ENCODE measurements around the gene FAM193A.
A peak's percentile ranks its signal among the peaks of the same experiment; 100 is the strongest.

Gene FAM193A

GRCh38 chr4:2570551-2571222 lies 34.2 kb downstream of the FAM193A start:
- H3K4me3 ChIP-seq (replicated peaks; ENCODE audit: insufficient read depth, low read length): no peak overlapping the region
- H3K27ac ChIP-seq (replicated peaks): no peak overlapping the region
- H3K27me3 ChIP-seq (ENCODE audit: insufficient read depth, poor library complexity, severe bottlenecking): no peaks in the 10 kb centered on the region
- TF ChIP-seq CTCF (IDR thresholded peaks at IDR 0.05; ENCODE audit: insufficient read depth, low read length) (no peak), REST (IDR thresholded peaks at IDR 0.05; ENCODE audit: insufficient replicate concordance, low read depth) (no peak), SPI1 (IDR thresholded peaks at IDR 0.05; ENCODE audit: borderline replicate concordance, low read depth) (no peak), GABPA (IDR thresholded peaks at IDR 0.05; ENCODE audit: low read depth) (no peak), POLR2AphosphoS5 (IDR thresholded peaks at IDR 0.05; ENCODE audit: low read depth) (no peak)
- no peak for DNase-seq (ENCODE audit: low read depth in 1 of 2, low spot score in 1 of 2)

DNA sequence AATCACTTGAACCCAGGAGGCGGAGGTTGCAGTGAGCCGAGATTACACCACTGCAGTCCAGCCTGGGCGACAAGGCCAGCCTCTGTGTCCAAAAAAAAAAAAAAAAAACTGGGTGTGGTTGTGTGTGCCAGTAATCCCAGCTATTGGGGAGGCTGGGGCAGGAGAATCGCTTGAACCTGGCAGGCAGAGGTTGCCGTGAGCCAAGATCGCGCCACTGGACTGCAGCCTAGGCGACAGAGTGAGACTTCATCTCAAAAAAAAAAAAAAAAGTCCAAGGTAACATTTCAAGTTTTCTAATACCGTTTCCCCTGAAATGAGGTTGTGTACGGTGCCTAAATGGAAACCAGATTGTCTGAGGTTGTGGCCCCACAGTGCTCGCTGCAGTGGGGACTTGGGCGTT lies 35.6 kb downstream of the FAM193A start:
- no peak for DNase-seq (ENCODE audit: low read depth in 1 of 2, low spot score in 1 of 2)
- H3K27me3 ChIP-seq (ENCODE audit: insufficient read depth, poor library complexity, severe bottlenecking): no peaks in the 10 kb centered on the region
- TF ChIP-seq GABPA (IDR thresholded peaks at IDR 0.05; ENCODE audit: low read depth) (no peak), SPI1 (IDR thresholded peaks at IDR 0.05; ENCODE audit: borderline replicate concordance, low read depth) (no peak), CTCF (IDR thresholded peaks at IDR 0.05; ENCODE audit: insufficient read depth, low read length) (no peak)
- H3K27ac ChIP-seq (replicated peaks): no peak overlapping the region
- H3K4me3 ChIP-seq (replicated peaks; ENCODE audit: insufficient read depth, low read length): no peak overlapping the region

DNA sequence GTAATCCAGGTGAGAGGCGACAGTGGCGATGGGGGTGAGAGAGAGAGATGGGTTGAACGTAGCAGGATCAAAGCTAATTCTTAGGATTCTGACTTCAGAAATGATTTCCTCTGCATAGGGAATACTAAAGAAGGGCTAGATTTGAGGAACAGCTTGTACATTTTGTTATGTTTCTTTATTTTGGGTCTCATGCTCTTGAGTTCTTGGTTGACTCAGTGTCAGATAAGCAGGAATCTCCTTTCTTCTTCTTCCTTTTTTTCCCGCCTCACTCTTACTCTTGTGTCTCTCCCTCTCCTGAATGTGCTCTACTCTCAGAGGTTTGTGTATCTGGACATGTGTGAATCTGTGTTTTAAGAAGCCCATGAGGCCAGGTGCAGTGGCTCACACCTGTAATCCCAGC lies 36.4 kb downstream of the FAM193A start:
- TF ChIP-seq CTCF (IDR thresholded peaks at IDR 0.05; ENCODE audit: insufficient read depth, low read length): no peak
- no peak for TF ChIP-seq GABPA (IDR thresholded peaks at IDR 0.05; ENCODE audit: low read depth)
- TF ChIP-seq SPI1 (IDR thresholded peaks at IDR 0.05; ENCODE audit: borderline replicate concordance, low read depth): no peak
- no peak for TF ChIP-seq REST (IDR thresholded peaks at IDR 0.05; ENCODE audit: insufficient replicate concordance, low read depth)
- no peak for TF ChIP-seq POLR2AphosphoS5 (IDR thresholded peaks at IDR 0.05; ENCODE audit: low read depth)
- no peak overlapping the region for H3K4me3 ChIP-seq (replicated peaks; ENCODE audit: insufficient read depth, low read length)

GRCh38 chr4:2574009-2574408 lies 37.6 kb downstream of the FAM193A start:
- Histone ChIP-seq H3K4me3 (replicated peaks; ENCODE audit: insufficient read depth, low read length) (no peak overlapping the region), H3K27me3 (ENCODE audit: insufficient read depth, poor library complexity, severe bottlenecking) (no peaks in the 10 kb centered on the region), H3K27ac (replicated peaks) (peak overlapping the region; percentile 65)
- DNase-seq (ENCODE audit: low read depth in 1 of 2, low spot score in 1 of 2): peak in 1 of 2 experiments; percentile 29
- TF ChIP-seq GABPA (IDR thresholded peaks at IDR 0.05; ENCODE audit: low read depth) (no peak), CTCF (IDR thresholded peaks at IDR 0.05; ENCODE audit: insufficient read depth, low read length) (no peak), REST (IDR thresholded peaks at IDR 0.05; ENCODE audit: insufficient replicate concordance, low read depth) (no peak), POLR2AphosphoS5 (IDR thresholded peaks at IDR 0.05; ENCODE audit: low read depth) (no peak), SPI1 (IDR thresholded peaks at IDR 0.05; ENCODE audit: borderline replicate concordance, low read depth) (no peak)

More for the DNA sequence above, 36.4 kb downstream of the FAM193A start:
- H3K27ac ChIP-seq (replicated peaks): no peak overlapping the region; the same call in 1 of the 2 replicates
- no peaks in the 10 kb centered on the region for H3K27me3 ChIP-seq (ENCODE audit: insufficient read depth, poor library complexity, severe bottlenecking)
- no peak for DNase-seq (ENCODE audit: low read depth in 1 of 2, low spot score in 1 of 2)
